ENCODE results near the gene VSTM2B.
"Not testable (repeated sequence)": the region's sequence is repeated elsewhere in the genome, so short reads cannot be mapped to it uniquely, and the experiment has no call there.

VSTM2B gene

GRCh38 chr19:29482855-29483640 lies 42.7 kb upstream of the VSTM2B start:
- TF ChIP-seq, protein P1, sequence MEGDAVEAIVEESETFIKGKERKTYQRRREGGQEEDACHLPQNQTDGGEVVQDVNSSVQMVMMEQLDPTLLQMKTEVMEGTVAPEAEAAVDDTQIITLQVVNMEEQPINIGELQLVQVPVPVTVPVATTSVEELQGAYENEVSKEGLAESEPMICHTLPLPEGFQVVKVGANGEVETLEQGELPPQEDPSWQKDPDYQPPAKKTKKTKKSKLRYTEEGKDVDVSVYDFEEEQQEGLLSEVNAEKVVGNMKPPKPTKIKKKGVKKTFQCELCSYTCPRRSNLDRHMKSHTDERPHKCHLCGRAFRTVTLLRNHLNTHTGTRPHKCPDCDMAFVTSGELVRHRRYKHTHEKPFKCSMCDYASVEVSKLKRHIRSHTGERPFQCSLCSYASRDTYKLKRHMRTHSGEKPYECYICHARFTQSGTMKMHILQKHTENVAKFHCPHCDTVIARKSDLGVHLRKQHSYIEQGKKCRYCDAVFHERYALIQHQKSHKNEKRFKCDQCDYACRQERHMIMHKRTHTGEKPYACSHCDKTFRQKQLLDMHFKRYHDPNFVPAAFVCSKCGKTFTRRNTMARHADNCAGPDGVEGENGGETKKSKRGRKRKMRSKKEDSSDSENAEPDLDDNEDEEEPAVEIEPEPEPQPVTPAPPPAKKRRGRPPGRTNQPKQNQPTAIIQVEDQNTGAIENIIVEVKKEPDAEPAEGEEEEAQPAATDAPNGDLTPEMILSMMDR (IDR thresholded peaks at IDR 0.05; ENCODE audit: low read depth, low read length): no peak
- DNase-seq (ENCODE audit: extremely low read depth, low read depth): no peak

DNA sequence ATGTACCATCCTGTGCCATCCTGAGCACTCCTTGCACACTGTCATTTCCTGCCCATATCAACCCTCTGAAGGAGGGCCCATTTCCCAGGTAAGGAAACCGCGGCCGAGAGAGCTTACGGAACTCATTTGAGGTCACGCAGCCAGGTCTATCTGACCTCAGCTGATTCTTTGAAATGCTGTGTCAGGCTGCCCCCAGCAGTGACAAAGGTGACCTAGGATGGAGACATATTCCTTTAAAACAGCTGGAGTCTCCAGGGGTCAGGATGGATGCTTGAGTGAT lies 42.2 kb upstream of the VSTM2B start:
- TF ChIP-seq, protein P1 (IDR thresholded peaks at IDR 0.05; ENCODE audit: low read depth, low read length): no peak
- no peak for DNase-seq (ENCODE audit: extremely low read depth, low read depth)

- no peak for DNase-seq (ENCODE audit: extremely low read depth, low read depth)
- TF ChIP-seq, protein P1 (IDR thresholded peaks at IDR 0.05; ENCODE audit: low read depth, low read length): no peak
Observed at GRCh38 chr19:29483944-29484581, 41.7 kb upstream of the VSTM2B start.

DNA sequence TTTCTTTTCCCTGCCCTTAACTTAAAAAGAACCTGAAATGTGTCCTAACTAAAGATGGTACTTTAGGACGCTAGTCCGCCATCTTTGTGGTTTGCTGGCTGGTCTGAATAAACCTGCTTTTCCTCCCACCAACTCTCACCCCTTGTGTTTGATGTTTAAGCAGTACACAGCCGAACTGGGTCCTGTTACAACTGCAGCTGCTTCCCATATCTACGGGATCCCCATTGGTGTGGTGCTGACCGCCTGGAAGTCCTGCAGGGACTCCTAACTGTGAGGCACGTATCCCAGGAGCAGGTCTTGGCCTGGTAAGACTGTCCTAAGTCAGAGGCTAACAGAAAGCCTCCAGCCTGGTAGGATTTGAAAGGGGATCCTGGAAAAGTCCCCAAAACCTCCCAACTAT lies 40.9 kb upstream of the VSTM2B start:
- TF ChIP-seq, protein P1 (IDR thresholded peaks at IDR 0.05; ENCODE audit: low read depth, low read length): no peak

DNA sequence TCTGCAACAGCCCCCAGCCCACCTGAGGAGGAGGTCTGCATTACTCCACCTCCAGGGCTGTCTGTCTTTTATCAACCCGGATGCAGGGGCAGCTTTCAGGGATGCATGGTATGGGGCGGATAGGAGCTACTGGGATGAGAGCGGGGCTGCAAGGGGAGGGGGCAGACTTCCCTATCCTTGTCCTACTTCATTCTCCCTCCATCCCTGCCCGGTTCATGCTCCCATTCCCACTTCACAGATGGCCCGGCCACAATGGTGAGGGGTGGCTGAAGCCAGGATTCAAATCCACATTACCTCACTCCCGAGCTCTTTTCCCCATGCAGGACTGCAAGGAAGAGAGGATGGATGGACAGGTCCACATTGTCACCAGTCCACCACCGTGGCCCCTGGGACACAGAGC lies 40.5 kb upstream of the VSTM2B start:
- DNase-seq (ENCODE audit: extremely low read depth, low read depth): no peak
- TF ChIP-seq, protein P1 (IDR thresholded peaks at IDR 0.05; ENCODE audit: low read depth, low read length): no peak

More for the DNA sequence above, 40.9 kb upstream of the VSTM2B start:
- DNase-seq (ENCODE audit: extremely low read depth, low read depth): no peak

DNA sequence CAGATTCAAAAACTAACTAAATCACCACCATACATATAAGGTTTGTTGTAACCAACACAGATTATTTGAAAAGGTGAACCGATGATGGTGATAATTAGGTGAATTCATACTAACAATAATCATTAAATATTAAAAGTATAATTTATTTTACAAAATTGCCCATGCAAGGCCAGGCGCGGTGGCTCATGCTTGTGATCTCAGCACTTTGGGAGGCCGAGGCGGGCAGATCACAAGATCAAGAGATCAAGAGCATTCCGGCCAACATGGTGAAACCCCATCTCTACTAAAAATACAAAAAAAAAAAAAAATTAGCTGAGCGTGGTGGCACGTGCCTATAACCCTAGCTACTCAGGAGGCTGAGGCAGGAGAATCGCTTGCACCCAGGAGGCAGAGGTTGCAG lies 38.8 kb upstream of the VSTM2B start:
- not testable (repeated sequence) for DNase-seq (ENCODE audit: extremely low read depth, low read depth)

DNA sequence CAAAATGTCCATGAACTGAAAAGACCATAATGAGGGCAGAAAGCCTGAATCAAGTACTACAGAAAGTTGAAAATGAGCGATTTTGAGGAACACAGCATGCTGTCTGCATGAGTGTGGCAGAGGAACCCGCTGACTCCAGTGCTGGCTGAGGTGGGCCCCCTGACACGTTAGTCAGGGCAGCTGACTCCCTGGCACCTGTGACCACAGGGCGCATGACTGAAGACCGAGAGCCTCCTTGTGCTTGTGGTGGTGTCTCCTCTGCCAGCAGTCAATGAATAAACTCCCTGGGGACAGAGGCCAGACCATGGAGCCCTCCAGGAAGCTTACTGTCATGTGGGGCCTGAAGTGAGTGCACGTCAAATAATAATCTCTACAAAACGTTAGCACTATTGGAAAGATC lies 38.4 kb upstream of the VSTM2B start:
- no peak for DNase-seq (ENCODE audit: extremely low read depth, low read depth)
- TF ChIP-seq, protein P1 (IDR thresholded peaks at IDR 0.05; ENCODE audit: low read depth, low read length): no peak

DNA sequence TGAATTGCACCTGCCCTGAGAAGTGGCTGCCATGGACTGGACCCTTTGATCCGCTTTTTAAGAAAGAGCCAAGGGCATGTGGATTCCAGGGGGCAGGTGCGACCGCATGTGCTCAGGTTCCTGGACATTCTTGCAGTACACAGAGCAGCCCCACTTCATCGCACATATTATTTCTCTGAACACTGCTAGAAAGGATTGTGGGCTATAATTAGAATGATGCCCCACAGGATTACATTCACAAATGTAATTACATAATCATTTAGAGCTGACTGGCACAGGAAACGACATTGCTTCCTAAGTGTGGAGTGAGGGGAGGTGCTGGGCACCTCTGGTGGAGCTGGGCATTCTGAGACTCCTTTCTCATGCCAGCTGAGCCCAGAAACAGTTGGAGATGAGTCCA lies 37.5 kb upstream of the VSTM2B start:
- TF ChIP-seq, protein P1 (IDR thresholded peaks at IDR 0.05; ENCODE audit: low read depth, low read length): no peak
- no peak for DNase-seq (ENCODE audit: extremely low read depth, low read depth)

Data from AG09319 (cell line).